Measurements from ENCODE around the gene NRN1L.
A peak's percentile ranks its signal among the peaks of the same experiment; 100 is the strongest.
"Not testable (repeated sequence)": the region's sequence is repeated elsewhere in the genome, so short reads cannot be mapped to it uniquely, and the experiment has no call there.

NRN1L gene

DNA sequence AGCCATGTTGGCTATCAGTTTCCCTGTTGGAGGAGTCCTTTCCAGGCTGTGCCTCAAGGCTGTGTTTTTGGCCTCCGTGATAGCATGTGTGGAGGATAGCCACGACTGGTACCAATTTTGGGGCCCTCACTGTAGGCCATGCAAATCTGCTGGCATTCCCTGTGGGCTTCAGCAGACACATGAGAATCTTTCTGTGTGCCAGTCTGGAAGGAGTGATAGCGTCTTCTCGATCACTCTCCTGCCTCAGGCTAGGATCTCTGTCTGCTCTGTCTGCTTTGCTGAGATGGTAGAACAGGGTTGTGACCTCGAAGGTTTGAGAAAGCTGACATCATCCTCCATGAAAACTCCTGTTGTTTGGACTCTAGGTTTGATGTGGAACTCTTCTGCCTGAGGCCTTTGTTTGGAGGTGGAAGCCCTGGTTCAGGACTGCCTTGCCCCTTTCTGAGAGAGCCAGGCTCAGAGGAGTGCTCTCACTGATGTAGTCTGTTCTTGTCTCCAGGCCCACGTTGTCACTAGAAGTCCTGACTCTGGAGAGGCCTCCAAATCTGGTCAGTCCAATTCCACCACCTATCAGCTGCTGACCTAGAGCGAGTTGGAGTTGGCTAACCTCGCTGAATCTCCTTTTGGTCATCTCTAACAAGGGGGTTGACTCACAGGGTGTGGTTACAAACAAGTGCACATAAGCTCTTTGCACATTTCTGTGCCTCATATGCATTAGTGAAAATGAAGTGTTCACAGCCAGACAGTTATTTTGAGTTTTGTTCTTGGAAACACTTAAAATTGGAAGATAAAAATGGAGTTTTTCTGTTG, 23.9 kb upstream of the NRN1L start:
- no peak for DNase-seq (ENCODE audit: low read depth in 3 of 3)

DNA sequence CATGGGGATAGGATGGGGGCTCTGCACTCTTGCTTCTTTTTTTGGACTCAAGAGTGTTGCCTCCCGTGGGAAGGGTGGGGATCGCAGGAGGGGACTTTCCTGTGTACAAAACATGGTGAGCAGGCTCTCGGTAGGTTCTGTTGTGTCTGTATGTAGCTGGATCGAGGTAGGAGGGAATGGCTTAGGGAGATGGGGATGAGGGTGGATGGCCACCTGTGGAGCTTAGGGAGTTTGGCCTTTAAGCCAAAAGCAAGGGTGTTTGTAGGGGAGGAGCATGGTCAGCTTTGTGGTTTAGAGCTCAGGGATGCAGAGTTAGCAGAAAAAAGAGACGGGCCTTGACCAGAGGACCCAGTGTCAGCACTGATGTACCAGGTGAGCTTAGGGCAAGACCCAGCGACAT, 22.8 kb upstream of the NRN1L start:
- DNase-seq (ENCODE audit: low read depth in 3 of 3), result no peak

DNA sequence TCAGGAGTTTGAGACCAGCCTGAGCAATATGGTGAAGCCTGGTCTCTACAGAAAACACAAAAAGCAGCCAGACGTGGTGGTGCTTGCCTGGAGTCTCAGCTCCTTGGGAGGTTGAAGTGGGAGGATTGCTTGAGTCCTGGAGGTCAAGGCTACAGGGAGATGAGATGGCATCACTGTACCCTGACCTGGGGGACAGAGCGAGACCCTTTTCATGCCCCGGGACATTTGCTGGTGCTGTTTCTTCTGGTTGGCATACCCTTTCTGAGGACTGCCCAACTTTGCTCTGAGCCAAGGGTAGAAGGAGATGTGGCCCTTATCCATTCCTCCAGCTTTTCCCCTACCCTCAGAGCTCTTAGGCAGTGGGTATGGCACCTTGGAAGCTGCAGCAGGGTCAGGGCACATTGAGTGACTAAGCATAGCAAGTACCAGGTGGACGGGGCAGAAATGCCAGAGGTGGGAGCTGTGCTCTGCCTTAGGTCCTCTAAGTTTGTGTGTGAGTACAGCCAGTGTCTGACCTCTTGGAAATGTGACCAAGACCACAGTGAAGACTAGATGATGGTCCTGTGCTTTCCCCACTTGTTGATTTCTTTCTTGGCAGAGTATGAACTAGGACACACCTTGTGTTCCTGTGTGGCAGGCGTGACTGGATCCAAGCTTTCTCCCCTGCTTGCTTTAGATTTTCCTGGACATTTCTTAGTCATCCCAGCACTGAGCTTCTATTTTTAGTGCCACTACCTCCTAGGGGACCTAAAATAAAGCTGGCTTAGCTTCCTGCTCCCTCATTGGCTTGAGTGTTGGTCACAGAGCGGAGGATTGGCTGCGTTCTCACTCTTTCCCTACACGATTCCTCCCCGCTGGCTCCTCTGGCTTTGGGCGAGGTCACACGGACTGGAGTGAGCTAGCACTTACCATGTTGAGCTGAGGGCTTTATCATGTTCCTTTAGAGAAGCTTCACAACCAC, 21.8 kb upstream of the NRN1L start:
- no peak for DNase-seq (ENCODE audit: low read depth in 3 of 3)

DNA sequence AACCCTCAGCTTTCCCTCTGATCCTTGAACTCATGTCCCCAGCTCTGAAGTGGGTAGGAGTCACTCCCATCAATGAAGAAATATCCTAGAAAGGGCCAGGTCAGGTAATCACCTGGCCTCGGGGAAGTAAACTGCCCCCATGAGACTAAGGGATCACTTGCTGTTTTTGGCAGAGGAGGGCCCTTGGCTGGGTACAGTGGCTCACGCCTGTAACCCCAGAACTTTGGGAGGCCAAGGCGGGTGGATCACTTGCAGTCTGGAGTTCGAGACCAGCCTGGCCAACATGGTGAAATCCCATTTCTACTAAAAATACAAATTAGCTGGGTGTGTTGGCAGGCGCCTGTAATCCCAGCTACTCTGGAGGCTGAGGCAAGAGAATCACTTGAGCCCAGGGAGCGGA, 20.6 kb upstream of the NRN1L start:
- DNase-seq (ENCODE audit: low read depth in 3 of 3), result not testable (repeated sequence)

DNA sequence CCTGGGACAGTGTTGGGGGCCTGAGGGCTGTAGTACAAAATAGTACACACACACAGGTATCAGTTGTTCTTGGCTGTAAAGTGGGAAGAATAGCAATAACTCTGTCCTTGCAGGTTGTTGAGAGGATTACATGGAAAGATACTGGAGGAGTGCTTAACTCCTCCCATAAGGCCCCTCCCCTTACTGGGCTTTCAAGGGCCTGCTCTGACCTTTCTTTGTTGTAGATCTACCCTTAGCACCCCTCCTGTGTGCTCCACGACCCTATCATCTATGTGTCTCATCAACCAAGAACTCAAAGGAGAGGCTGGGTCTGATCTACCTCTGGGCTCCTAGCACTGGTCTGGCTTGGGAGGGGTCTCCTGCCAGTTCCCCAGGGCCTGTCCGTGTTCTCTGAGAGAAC, 20.1 kb upstream of the NRN1L start:
- DNase-seq (ENCODE audit: low read depth in 3 of 3), result no peak

DNA sequence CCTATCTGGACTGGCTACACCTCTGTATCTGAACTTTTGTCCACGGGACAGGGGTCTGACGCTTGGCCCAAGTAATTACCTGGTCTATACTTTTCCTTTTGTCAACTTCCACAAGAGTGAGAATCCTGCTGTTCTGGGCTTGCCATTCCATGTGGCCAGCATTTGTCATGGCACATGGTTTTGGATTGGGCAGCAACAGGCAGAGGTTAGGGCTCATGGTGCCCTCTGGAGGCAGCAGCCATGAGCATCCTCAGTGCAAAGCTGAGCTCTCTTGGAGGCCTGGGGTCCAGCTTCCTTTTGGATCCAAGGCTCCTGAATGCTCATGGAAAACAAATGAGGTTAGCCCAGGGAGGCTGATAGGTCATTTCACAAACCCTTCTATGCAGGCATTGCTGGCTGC, 19.4 kb upstream of the NRN1L start:
- DNase-seq (ENCODE audit: low read depth in 3 of 3), result no peak

DNA sequence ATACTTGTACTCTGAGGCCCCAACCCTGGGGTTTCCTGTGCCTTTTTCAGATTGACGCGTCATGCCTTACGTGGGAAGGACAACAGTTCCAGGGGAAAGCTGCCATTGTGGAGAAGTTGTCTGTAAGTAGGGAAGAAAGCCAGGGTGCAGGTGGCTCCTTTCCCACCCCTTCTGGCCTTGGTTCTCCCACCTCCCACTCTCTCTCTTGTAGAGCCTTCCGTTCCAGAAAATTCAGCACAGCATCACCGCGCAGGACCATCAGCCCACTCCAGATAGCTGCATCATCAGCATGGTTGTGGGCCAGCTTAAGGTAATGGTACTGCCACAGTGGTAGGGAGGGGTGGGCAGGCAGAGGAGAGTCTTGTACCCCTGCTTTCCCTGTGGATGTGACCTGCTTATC, 16.4 kb upstream of the NRN1L start:
- DNase-seq (ENCODE audit: low read depth in 3 of 3), result no peak

DNA sequence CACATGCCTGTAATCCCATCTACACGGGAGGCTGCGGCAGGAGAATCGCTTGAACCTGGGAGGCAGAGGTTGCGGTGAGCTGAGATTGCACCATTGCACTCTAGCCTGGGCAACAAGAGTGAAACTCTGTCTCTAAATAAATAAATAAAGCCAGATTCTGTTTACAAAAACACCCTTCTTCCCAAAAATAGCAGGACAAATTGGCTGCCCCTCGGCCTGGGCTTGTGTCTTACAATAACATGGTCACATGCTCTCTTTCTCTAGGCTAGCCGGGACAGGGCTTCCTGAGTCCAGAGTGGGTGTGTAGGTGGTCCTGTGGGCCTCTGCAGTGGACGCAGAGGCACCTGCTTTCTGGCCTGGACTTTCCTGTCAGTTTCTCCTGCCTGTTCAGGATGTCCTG, 15.0 kb upstream of the NRN1L start:
- no peak for DNase-seq (ENCODE audit: low read depth in 3 of 3)

DNA sequence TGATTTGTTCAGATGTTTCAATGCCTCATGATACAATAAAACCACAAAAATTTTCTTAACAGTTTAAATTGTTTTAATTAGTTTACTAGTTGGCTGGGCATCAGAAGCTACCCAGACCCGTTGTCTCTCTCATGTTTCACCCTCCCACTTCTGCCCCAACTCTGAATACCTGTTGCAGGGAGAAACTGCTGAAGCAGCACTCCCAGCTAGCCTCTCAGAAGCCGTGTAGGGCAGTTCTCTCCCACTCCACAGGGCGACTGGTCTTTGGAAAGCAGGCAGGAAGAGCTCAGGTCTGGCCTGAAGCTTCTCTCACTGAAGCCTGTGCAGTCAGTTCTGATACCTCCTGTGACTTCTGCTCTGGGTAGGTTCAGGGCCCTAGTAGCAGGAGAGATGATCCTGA, 13.4 kb upstream of the NRN1L start:
- DNase-seq (ENCODE audit: low read depth in 3 of 3), result no peak

DNA sequence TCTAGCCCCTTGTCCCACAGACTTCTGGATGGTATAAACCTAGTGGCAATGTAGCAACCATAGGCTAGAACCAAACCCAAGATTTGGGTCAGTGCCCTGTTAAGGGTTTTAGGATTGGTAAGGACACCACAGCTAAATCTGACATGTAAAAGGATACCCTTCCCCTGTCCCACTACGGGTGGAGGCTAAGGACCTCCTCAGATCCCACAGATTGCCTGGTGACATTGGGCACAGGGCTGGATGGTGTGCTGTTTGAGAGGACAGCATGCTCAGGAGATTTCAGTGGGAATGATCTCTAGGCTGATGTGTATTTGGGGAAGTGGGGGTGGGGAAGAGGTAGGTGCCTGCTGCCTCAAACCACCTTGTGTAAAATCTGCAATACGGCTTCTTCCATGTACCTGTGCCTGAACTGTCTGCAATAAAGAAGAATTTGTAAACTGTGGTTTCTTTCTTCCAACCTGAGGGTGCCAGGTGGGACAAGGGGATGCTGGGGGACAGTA, 12.5 kb upstream of the NRN1L start:
- DNase-seq (ENCODE audit: low read depth in 3 of 3), result no peak

DNA sequence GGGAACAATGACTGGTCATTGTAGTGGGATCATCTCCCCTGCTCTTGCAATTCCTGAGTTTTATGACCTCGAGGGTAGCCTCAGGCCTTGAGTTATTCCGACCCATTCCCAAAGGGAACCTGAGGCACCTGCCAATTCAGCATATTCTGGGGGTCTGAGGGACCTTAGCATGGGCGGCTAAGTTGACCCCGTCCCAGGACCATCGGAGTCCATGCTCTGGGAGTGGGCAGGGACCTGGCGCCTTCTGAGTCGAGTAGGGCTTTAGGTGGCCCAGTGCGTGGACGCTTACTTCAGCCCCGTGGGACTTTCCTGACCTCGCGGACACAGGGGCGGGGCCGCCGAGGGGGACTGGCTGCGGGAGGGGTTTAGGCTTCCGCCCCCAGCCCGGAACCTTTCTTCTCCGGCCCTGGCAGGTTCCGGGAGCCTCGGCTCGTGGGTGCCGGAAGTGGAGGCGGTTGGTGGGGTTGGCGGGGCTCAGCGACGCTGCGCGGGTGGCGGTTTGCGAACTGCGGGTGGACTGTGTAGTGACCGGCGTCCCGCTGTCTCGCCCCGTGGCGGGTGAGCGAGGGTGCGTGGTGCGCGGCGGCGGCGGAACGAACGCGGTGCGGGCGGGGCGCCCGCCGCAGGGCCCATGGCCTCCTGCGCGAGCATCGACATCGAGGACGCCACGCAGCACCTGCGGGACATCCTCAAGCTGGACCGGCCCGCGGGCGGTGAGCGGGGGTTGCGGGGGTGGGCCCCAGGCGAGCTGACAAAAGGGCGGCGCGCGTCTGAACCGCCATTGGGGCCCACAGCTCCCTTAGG, 11.9 kb upstream of the NRN1L start, which contains the start of gene EDC4:
Gene EDC4 (plus strand): TSS at position 422 of the 804 bp plus-strand sequence. CDS start 210 bp downstream, at position 632.
- peak; percentile 77 to 87 (median 78) for DNase-seq (ENCODE audit: low read depth in 3 of 3)

DNA sequence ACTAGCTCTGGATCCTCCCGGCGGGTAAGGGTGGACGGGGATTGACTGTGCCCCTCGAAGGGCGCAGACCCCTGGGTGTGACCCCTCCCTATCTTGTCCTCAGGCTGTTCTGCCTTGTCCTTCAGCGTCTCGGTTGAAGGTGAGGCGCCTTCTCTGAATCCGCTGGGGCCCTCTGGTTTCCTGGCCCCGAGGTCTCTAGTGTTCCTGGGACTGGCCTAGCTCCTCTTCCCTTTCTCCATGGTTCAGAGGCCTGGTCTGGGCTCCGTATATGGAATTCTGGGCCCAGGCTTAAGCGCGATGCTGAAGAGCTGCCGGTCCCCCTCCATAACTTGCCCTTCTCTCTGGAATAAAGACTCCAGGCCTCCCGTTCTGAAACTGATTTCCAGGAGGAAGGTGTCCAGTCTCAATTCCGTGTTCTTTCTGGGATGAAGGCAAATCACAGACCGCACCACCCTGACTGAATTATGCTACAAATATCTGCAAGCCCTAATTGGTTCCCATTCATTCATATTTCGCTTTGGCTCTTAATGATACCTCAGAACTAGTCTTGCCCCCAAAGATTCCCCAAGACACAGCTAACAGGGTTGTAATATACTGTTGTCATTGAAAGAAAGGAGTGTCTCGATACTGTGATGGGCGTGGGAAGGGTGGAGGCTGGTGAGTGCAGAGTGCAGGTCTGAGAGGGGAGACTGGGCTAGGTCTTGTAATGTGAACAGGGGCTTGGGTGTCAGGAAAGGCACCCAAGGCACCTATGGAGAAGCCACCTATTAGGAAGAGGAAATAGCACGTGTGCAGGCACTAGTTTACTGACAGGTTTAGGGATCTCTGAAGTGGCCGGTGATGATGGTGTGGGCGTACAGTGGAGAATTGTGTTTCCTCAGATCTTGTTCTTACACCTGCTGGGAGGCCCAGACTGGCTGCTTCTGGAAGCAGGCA, 11.0 kb upstream of the NRN1L start:
- DNase-seq (ENCODE audit: low read depth in 3 of 3), result no peak

DNA sequence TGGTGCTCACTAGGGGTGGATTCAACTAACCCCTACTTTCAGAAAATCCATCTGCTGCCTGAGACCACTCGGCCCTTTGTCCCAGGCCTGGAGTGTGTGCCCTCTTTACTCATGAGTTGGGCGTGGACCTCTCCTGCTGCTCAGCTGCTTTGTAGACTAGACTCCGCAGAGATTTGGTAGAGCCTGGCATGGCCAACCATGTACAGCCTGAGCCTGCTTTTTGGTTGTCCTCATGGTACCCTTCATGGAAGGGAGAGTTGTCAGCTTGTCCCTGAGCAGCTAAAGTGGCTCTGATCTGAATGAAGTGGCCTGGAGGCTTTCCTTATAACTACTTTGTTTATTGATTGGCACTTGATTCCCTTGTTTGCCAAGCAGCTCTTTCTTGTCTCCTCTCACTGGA, 10.3 kb upstream of the NRN1L start:
- no peak for DNase-seq (ENCODE audit: low read depth in 3 of 3)

DNA sequence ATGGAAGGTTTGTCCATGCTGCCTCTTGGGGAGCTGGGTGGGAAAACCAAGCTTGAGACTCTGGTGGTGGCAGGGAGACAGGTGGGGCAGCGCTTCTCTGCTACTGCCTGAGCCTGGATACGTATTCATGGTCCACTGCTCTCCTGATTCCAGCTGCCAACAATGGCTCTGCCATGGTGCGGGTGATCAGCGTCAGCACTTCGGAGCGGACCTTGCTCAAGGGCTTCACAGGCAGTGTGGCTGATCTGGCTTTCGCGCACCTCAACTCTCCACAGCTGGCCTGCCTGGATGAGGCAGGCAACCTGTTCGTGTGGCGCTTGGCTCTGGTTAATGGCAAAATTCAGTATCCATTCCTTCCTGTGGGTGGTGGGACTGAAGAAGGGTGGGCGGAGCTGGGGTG, 7.6 kb upstream of the NRN1L start:
- DNase-seq (ENCODE audit: low read depth in 3 of 3), result no peak

DNA sequence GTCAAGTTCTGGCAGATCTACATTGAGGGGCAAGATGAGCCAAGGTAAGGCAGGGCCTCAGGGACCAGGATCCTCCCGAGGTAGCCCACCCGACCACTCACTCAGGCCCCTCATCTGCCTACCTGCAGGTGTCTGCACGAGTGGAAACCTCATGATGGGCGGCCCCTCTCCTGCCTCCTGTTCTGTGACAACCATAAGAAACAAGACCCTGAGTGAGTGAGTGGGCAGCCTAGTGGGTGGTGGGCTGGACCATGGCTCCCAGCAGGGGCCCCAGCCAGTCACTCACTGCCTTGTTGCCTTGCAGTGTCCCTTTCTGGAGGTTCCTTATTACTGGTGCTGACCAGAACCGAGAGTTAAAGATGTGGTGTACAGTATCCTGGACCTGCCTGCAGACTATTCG, 6.5 kb upstream of the NRN1L start:
- no peak for DNase-seq (ENCODE audit: low read depth in 3 of 3)

DNA sequence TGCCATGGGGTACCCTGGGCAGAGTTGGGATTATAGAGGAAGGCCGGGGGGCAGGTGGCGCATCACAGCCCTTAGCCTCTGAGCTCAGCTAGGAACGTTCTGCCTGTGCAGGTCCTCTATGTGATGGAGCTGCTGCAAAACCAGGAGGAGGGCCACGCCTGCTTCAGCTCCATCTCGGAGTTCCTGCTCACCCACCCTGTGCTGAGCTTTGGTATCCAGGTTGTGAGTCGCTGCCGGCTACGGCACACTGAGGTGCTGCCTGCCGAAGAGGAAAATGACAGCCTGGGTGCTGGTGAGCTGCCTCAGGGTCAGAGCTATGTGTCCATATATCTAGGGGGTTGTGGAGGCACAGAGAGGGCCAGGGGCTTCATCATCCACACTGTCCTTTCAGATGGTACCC, 5.8 kb upstream of the NRN1L start:
- DNase-seq (ENCODE audit: low read depth in 3 of 3), result no peak

DNA sequence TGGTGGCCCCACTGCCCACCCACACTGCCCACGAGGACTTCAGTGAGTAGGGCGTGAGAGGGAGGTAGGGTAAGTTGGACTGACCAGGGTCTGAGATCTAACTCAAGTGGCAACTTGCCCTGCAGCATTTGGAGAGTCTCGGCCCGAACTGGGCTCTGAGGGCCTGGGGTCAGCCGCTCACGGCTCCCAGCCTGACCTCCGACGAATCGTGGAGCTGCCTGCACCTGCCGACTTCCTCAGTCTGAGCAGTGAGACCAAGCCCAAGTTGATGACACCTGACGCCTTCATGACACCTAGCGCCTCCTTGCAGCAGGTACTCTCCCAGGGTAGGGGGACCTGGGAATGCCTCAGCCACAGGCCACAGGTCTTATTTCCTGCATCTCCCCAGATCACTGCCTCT, 5.2 kb upstream of the NRN1L start:
- DNase-seq (ENCODE audit: low read depth in 3 of 3), result no peak

DNA sequence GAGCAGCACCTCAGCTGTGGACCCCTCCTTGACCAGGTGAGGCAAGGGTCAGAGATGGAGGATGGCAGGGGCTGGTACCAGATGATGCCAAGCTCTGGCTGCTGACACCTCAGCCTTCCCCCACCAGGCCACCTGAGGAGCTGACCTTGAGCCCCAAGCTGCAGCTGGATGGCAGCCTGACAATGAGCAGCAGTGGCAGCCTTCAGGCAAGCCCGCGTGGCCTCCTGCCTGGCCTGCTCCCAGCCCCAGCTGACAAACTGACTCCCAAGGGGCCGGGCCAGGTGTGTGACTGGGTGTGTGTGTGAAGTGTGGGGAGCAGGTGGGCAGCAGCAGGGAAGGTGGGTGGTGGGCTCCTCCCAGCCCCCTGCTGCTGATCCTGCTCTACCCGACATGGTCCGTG, 4.7 kb upstream of the NRN1L start:
- DNase-seq (ENCODE audit: low read depth in 3 of 3), result no peak

DNA sequence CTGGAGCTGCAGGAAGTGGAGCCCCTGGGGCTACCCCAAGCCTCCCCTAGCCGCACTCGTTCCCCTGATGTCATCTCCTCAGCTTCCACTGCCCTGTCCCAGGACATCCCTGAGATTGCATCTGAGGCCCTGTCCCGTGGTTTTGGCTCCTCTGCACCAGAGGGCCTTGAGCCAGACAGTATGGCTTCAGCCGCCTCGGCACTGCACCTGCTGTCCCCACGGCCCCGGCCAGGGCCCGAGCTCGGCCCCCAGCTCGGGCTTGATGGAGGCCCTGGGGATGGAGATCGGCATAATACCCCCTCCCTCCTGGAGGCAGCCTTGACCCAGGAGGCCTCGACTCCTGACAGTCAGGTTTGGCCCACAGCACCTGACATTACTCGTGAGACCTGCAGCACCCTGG, 4.1 kb upstream of the NRN1L start:
- no peak for DNase-seq (ENCODE audit: low read depth in 3 of 3)

DNA sequence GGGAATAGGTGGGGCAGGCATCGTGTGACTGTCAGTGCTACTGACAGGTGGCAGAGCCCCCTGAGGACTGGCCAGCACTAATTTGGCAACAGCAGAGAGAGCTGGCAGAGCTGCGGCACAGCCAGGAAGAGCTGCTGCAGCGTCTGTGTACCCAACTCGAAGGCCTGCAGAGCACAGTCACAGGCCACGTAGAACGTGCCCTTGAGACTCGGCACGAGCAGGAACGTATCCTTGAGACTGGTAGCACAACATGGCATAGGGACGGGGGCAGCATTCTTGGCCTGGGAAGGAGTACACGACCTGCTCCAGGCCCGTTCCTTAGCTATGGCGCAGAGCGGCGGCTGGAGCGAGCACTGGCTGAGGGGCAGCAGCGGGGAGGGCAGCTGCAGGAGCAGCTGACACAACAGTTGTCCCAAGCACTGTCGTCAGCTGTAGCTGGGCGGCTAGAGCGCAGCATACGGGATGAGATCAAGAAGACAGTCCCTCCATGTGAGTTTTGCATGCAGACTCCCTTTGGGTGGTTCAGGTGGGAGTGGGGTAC, 3.0 kb upstream of the NRN1L start:
- no peak for DNase-seq (ENCODE audit: low read depth in 3 of 3)

All from stimulated activated CD4-positive, alpha-beta T cell treated with anti-CD3 and anti-CD28 coated beads, TNF-alpha, amount 100 ng/mL, for 48 hours (primary cell).